Heart right ventricle (tissue), 16 donors: Measurements from ENCODE around the gene GNG12. TPM values are rescaled to one million over a fixed set of nuclear protein-coding genes. Genes with fewer than 3 reads are reported as not detected.

ENCODE experiments used
- ATAC-seq, 8 donors: fragments of 200-7000 bp; cut with Tn5 transposase; one replicate each; pipeline ENCODE4 v1.9.1; 2020; ENCODE audit warnings: mild to moderate bottlenecking in 8 of 8, moderate library complexity in 8 of 8, moderate number of reproducible peaks in 1 of 8
- DNase-seq, 2 donors: peaks; one replicate each; pipeline ENCODE4 v3.0.0-alpha.2; 2020
- H3K27ac ChIP-seq, 10 donors: fragments of 200-600 bp; sonication (generic) in 2 of 10; one replicate each; pipeline versions ENCODE4 v1.5.0 to v1.8.0; 2020 to 2022; ENCODE audit warnings: mild to moderate bottlenecking in 3 of 10
- H3K27me3 ChIP-seq, 7 donors: fragments of 200-600 bp; one replicate each; pipeline ENCODE4 v1.8.0; 2021 to 2022; ENCODE audit warnings: mild to moderate bottlenecking in 2 of 7
- H3K36me3 ChIP-seq, 9 donors: fragments of 200-600 bp; sonication (generic) in 1 of 9; one replicate each; pipeline versions ENCODE4 v1.5.0 to v1.8.0; 2020 to 2022; ENCODE audit warnings: mild to moderate bottlenecking in 2 of 9
- H3K4me1 ChIP-seq, 9 donors: fragments of 200-600 bp; sonication (generic) in 1 of 9; one replicate each; pipeline versions ENCODE4 v1.5.0 to v1.8.0; 2020 to 2022; ENCODE audit warnings: mild to moderate bottlenecking in 4 of 9
- H3K4me3 ChIP-seq, 10 donors: fragments of 200-600 bp; sonication (generic) in 2 of 10; one replicate each; pipeline versions ENCODE4 v1.5.0 to v1.8.0; 2020 to 2022; ENCODE audit warnings: mild to moderate bottlenecking in 7 of 10, moderate library complexity in 2 of 10
- H3K9me3 ChIP-seq, 11 donors: fragments of 200-600 bp in 10 of 11; sonication (generic) in 2 of 11; one replicate each; pipeline versions ENCODE4 v1.5.0 to v1.8.0; 2013 to 2022; ENCODE audit warnings: mild to moderate bottlenecking in 2 of 11, control low read depth in 1 of 11, moderate library complexity in 1 of 11
- WGBS, 2 donors: extraction: QIAGEN DNeasy Blood & Tissue Kit; methylation state at CpG; one replicate each; pipeline ENCODE4 v1.1.7; 2013; ENCODE audit warnings: inconsistent platforms in 1 of 2; 5-methylcytosine and 5-hydroxymethylcytosine counted together
- intact Hi-C, 10 donors: fragments of 100-400 bp; cut with DNase I; formaldehyde crosslinking; loops; one replicate each; pipeline versions ENCODE4 v1.11.1 to v1.14.2; 2022
- polyA plus RNA-seq, 2 donors: library from polyadenylated mRNA; stranded (reverse); fragments of 200-250 nt; gene quantifications; one replicate each; pipeline ENCODE4 v1.2.3, GENCODE V29; 2013
- total RNA-seq, 10 donors: library from RNA; stranded (reverse); fragmentation: NEBNext Ultra II Directional in 3 of 10; extraction: Animal tissue kit (Norgen Biotek cat#: 25700) in 3 of 10; gene quantifications; one replicate each; pipeline versions ENCODE4 v1.2.1 to v1.2.4, GENCODE V29; 2021 to 2023
- TF ChIP-seq, protein P1 (sequence below), 9 donors: fragments of 200-600 bp; sonication (generic) in 2 of 9; IDR thresholded peaks; one replicate each; pipeline versions ENCODE4 v1.5.0 to v1.8.0; 2021 to 2022; ENCODE audit warnings: antibody characterized with exemption in 9 of 9, mild to moderate bottlenecking in 5 of 9, moderate library complexity in 1 of 9
- donor health status: Arrhythmogenic right ventricular cardiomyopathy.
- donor health status: ischemic (EF 13 %, LVEDD 7.1; RV severe dilation, severe dysfunction).
- donor health status: healthy with polysubstance abuse.
- donor health status: DM: no; HTN: yes; CAD: no.
- donor health status: DM: no; HTN: no; CAD: no.
- donor health status: ischemic (EF 25% LVEDD 6.9; RV normal size, moderate dysfunction).
- donor health status: ischemic (EF 25% LVEDD 5.7; RV mildly dilated, moderate dysfunction).
- donor health status: healthy.
- donor health status: DM: yes; HTN: yes; CAD: no.
- donor health status: Ischemic cardiomyopathy.
- donor health status: ischemic (EF 35%, LVEDD 5.7; RV mildly dilated, moderate dysfunction).
- donor health status: nonischemic (EF 11% LVEDD 7.7; RV severe dilation, severe dysfunction).
- donor health status: DM: yes; HTN: yes; CAD: no.
- donor health status: PGD.
- donor health status: ischemic (EF 29% LVEDD 5.4; RV normal size, mild dysfunction).
- donor health status: nonischemic (EF 23%, LVEDD 6.1; RV moderate dilation, normal function).

The GNG12 gene
- total and polyA plus RNA-seq, 12 donors: 8.5 to 49.4 (median 34.5) TPM

DNA sequence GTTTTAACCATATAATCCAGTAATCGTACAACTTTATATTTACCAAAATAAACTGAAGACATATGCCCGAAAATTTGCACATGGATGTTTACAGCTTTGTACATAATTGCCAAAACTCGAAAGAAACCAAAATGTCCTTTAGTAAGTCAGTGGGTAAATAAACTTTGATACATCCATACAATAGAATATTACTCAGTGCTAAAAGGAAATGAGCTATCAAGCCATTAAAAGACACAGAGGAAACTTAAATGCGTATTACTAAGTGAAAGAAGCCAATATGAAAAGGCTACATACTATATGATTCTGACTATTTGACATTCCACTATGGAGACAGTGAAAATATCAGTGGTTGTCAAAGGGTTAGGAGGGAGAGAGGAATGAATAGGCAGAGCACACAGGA lies 23.4 kb downstream of the GNG12 start:
- Histone ChIP-seq H3K4me3 (no peak overlapping the region), H3K27me3 (no peaks in the 10 kb centered on the region), H3K9me3 (peaks cover 0 to 16% (median 0%) of the 10 kb centered on the region in 11 donors), H3K27ac (no peak overlapping the region), H3K4me1 (peaks cover 0 to 49% (median 32%) of the 10 kb centered on the region in 9 donors), H3K36me3 (no peaks in the 10 kb centered on the region)
- WGBS, 2 donors: 92 to 98% methylated on average over 4 of the region's 4 CpGs
- TF ChIP-seq, protein P1, sequence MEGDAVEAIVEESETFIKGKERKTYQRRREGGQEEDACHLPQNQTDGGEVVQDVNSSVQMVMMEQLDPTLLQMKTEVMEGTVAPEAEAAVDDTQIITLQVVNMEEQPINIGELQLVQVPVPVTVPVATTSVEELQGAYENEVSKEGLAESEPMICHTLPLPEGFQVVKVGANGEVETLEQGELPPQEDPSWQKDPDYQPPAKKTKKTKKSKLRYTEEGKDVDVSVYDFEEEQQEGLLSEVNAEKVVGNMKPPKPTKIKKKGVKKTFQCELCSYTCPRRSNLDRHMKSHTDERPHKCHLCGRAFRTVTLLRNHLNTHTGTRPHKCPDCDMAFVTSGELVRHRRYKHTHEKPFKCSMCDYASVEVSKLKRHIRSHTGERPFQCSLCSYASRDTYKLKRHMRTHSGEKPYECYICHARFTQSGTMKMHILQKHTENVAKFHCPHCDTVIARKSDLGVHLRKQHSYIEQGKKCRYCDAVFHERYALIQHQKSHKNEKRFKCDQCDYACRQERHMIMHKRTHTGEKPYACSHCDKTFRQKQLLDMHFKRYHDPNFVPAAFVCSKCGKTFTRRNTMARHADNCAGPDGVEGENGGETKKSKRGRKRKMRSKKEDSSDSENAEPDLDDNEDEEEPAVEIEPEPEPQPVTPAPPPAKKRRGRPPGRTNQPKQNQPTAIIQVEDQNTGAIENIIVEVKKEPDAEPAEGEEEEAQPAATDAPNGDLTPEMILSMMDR (IDR thresholded peaks at IDR 0.05): no peak
- ATAC-seq (no peak), DNase-seq (no peak)
- intact Hi-C loops: no loop called here

DNA sequence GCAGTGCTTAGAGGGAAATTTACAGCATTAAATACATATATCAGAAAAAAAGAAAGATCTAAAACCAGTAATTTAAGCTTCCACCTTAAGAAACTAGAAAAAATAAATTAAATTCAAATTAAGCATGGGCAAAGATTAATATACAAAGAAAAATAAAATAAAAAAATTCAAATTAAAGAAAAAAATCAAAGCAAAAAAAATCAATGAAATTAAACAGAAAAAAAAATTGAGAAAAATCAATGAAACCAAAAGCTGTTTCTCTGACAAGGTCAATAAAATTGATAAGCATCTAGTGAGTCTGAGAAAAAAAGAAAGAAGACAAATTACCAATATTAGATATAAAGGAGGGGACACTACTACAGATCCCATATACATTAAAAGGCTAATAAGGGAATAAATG lies 26.0 kb downstream of the GNG12 start:
- ATAC-seq: no peak
- Histone ChIP-seq H3K27me3 (no peaks in the 10 kb centered on the region), H3K36me3 (no peaks in the 10 kb centered on the region), H3K9me3 (peaks cover 0 to 16% (median 0%) of the 10 kb centered on the region in 11 donors), H3K4me1 (peaks cover 0 to 44% (median 26%) of the 10 kb centered on the region in 9 donors), H3K27ac (no peak overlapping the region), H3K4me3 (no peak overlapping the region)
- no peak for DNase-seq
- intact Hi-C loops: no loop called here
- TF ChIP-seq, protein P1 (IDR thresholded peaks at IDR 0.05): no peak

DNA sequence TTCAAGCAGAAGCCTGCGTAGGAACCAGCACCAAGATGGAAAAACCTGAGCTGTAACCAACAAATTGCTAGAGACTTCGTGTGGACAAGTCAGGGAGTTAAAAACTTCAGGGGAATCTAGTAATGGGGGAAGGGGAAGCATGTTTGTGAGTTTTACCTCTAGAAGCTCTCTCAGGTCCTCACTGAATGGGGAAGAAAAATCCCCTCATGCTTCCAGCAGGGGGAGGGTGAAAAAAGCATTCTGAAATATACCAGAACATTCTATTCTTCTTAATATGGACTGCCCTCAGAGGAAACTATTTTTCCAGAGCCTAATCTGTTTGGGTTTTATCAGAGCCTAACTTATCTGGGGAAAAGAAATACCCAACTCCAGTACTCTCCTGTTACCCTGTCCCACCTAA lies 28.6 kb downstream of the GNG12 start:
- TF ChIP-seq, protein P1 (IDR thresholded peaks at IDR 0.05): peak in 1 of 9 donors; percentile 10
- Histone ChIP-seq H3K4me1 (peaks cover 0 to 36% (median 21%) of the 10 kb centered on the region in 9 donors), H3K27me3 (no peaks in the 10 kb centered on the region), H3K9me3 (peaks cover 0 to 16% (median 0%) of the 10 kb centered on the region in 11 donors), H3K27ac (no peak overlapping the region), H3K36me3 (no peaks in the 10 kb centered on the region), H3K4me3 (no peak overlapping the region)
- intact Hi-C loops: no loop called here
- 95 to 97% methylated on average over 2 of the region's 2 CpGs for WGBS, 2 donors
- ATAC-seq (no peak), DNase-seq (no peak)

DNA sequence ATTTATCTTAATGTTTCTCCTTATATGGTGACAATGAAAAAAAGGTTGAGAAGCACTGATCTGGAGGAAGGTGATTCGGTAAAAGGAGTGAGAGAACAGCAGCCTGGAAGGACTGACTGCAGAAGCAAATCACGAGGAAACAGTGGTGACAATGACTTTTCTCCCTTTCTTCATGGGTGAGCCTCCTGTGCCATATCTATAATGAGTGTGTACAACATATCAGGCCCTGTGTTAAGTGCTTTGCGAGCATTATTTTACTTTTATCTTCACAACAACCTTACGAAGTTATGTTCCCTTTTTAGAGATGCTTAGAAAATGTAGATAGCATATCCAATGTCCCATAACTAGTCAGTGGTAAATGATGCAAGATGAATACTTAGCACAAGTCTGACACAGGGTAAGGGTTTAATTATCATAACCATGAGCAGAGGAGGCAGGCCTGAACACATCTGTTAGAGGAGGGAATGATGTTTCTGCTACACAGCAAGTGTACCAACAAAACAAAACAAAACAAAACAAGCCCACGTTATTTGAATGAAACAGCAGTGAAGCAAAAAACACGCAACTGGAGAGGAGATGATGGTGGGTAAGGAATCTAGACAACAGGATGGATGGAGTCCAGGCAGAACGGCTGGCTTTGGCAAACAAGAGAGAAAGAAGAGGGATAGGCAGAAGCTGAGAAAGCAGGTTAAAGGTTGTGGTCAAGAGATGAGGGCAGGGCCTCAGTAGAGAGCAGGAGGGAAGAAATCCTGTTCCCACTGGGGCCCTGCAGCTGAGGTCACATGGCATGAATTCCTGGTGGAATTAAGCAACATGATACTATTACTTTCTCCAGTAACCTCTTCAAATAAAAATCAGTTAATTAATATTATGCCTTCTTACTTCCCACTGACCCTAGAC lies 29.6 kb downstream of the GNG12 start:
- peaks cover 0 to 36% (median 21%) of the 10 kb centered on the region in 9 donors for H3K4me1 ChIP-seq
- no peak overlapping the region for H3K4me3 ChIP-seq
- peaks cover 0 to 16% (median 0%) of the 10 kb centered on the region in 11 donors for H3K9me3 ChIP-seq
- H3K27me3 ChIP-seq: no peaks in the 10 kb centered on the region
- 56% methylated on average over 7 of the region's 7 CpGs for WGBS, 2 donors
- ATAC-seq (peak in 5 of 8 donors; percentile 54 to 72 (median 67)), DNase-seq (no peak)
- intact Hi-C loops: loop anchor here in 1 of 10 donors (1.0 kb wide), 1 partner anchor 9 kb away; no protein-coding TSS in a partner anchor
- H3K36me3 ChIP-seq: no peaks in the 10 kb centered on the region
- TF ChIP-seq, protein P1 (IDR thresholded peaks at IDR 0.05): no peak
- no peak overlapping the region for H3K27ac ChIP-seq
